Loucy (cell line): ENCODE results near the gene SLC48A1.

ENCODE experiments used
- EZH2phosphoT487 ChIP-seq: fragments of 200-600 bp; IDR thresholded peaks from 2 replicates; pipeline ENCODE4 v1.6.1; 2018; ENCODE audit warnings: antibody characterized with exemption, mild to moderate bottlenecking, moderate library complexity, borderline replicate concordance
- TF ChIP-seq, protein P1 (sequence below): fragments of 200-600 bp; sonication (generic); conservative IDR thresholded peaks from 2 replicates; pipeline ENCODE4 v1.5.1; 2014; ENCODE audit warnings: mild to moderate bottlenecking, antibody characterized with exemption, low read length

DNA sequence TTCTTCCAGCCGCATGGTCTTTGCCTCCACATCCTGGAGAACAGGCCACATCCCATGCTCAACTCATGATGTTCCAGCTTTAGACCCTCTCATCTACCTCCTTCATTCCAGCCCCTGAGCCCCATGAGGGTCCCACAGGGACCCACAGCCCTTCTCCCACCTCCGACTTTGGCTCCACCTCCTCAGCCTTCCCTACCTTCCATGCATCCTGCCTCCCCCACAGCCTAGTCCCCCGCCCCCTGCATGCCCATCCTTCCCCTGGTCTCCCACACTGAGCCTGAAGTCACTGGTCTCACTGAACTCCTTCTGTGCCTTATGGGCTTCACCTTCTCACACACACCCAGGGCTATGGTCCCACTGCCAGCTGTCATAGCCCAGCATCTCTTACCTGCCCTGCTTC lies 24.1 kb upstream of the SLC48A1 start:
- TF ChIP-seq, protein P1, sequence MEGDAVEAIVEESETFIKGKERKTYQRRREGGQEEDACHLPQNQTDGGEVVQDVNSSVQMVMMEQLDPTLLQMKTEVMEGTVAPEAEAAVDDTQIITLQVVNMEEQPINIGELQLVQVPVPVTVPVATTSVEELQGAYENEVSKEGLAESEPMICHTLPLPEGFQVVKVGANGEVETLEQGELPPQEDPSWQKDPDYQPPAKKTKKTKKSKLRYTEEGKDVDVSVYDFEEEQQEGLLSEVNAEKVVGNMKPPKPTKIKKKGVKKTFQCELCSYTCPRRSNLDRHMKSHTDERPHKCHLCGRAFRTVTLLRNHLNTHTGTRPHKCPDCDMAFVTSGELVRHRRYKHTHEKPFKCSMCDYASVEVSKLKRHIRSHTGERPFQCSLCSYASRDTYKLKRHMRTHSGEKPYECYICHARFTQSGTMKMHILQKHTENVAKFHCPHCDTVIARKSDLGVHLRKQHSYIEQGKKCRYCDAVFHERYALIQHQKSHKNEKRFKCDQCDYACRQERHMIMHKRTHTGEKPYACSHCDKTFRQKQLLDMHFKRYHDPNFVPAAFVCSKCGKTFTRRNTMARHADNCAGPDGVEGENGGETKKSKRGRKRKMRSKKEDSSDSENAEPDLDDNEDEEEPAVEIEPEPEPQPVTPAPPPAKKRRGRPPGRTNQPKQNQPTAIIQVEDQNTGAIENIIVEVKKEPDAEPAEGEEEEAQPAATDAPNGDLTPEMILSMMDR, result no peak
- no peak for TF ChIP-seq EZH2phosphoT487
